Stimulated activated CD4-positive, alpha-beta T cell treated with anti-CD3 and anti-CD28 coated beads, Interleukin-12 subunit alpha, Interleukin-12 subunit beta, amount 100 ng/mL, for 4 hours (primary cell): ENCODE measurements around the gene MED27.
"Not testable (repeated sequence)": the region's sequence is repeated elsewhere in the genome, so short reads cannot be mapped to it uniquely, and the experiment has no call there.

ENCODE experiments used
- DNase-seq: peaks from one replicate; pipeline ENCODE4 v3.0.0-alpha.2; 2020

The MED27 gene

GRCh38 chr9:131961496-131961880 is 118.2 kb downstream of the MED27 start:
- DNase-seq: no peak

DNA sequence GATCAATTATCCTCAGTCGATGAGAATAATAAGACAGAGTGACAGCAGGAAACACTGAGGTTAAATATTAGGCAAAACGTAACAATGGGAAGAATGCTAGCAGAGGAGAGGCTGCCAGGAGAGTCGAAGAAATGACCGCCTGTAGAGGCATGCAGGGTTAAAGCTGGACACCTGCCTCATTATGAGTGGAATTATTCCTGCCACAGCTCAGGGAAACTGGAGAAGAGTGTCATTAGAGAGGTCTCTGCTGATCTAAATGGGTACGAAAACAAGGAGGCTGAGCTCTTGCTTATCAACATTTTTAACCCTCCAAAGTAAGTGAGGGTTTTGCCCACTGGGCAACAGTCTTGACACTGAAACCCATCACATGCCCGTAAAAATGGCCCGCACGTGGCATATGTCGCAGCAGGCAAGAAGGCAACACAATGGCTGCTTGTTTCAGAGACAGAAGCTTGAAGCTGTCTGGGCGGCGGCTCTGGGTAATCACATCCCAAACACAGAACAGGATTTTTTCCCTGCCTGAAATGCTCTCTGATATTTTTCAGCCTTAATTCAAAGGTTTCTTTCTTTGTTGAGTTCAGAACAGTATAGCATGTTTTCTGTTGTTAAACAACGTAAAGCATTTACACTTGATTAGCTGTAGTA is 118.7 kb downstream of the MED27 start:
- no peak for DNase-seq

DNA sequence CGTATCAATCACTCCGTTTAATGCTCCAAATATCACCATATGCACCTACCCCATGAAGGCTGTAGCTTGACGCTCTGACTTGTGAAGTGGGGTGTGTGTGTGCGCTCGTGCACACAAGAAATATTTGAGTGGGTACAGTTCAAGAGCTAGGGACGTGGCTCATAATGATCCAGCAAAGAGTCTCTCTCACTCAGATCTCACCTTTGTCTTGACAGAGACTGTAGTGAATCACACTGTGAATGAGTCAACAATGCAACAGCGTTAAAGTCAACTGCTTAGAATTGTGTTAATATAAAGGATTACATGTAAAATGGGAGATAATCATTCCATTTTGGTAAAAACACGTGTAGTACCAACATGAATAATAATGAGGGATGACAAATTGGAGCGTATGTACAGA is 119.4 kb downstream of the MED27 start:
- DNase-seq: no peak

GRCh38 chr9:131959887-131960286 is 119.8 kb downstream of the MED27 start:
- no peak for DNase-seq

- no peak for DNase-seq
Measured at GRCh38 chr9:131959056-131959455, 120.6 kb downstream of the MED27 start.

DNA sequence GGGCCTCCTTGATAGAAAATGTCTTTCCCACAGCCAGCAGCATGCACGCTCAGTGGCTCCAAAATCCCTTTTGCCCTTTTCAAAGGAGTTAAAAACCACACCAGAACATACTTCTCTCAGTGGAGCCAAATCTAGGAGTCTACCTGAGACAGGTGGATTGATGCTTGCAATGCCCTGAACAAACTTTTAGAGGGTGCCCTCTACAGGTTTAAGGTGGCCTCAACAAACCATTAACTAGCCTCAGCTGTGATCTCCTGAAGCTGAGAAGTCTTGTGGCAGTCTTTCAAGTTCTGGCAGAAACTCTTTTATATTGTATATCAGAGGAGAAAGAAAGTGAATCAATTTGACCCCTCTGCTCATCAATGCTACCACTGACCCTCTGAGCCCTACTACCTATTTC is 125.4 kb downstream of the MED27 start:
- no peak for DNase-seq

DNA sequence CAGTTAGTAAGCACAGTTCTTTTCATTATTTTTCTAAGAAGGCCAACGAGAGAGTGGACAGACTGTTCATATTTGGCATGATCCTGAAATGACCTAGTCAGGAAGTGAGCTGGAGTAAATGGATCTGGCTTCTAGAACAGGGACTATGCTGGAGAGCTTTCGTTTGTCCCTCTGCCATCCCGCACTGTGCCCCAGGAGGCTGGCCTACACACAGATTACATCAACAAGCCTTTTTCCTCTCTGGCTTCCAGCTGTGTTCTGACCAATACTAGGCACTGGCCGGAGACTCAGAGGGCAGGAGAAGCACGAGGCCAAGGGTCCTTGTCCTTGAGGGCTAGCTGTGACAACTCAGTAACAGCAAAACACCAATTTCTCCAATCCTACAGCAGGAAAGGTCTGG is 127.8 kb downstream of the MED27 start:
- DNase-seq: no peak

DNA sequence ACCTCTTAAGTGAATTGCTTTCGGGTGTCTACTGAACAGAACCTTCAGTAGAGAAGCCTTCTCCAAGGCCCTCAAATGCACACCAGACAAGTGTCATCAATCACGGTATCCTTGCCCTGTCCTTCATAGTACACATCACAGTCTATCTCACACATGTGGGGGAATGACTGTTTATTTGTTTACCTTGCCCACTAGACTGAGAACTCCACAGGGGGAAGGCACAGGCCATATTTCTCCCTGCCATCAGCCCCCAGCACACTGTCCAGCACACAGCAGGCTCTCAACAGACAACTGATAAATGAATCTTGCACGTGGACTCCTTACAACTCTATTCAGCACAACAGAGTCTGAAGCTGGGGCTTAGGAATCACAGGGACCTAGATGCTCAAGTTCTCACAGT is 128.5 kb downstream of the MED27 start:
- DNase-seq: no peak

- DNase-seq: no peak
Measured at GRCh38 chr9:131950487-131950886, 129.2 kb downstream of the MED27 start.

GRCh38 chr9:131946180-131946579 is 133.5 kb downstream of the MED27 start:
- DNase-seq: no peak

DNA sequence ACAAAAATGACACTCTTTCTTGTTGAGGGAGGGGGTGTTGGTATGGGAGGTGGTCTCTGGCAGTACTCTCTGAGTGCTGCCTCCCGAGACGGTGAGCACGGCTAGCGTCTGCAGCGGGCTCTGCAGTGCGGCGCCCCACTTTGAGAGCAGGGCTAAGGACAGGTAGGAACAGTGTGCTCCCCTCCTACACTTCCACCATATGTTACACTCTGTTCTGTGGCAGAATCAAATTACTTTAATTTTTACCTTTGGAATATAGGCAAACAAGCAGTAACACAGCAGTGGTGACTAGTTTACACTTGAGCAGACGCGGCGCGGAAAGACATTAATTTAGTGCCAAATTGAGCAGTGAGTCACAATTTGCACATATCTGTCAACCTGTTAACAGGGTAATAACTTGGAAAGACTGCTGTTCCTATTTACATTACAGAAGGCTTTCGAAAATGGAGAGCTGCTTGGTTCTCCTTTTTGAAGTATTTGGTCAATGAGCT is 136.3 kb downstream of the MED27 start:
- no peak for DNase-seq

- DNase-seq: no peak
Measured at GRCh38 chr9:131942146-131942720, 137.4 kb downstream of the MED27 start.

GRCh38 chr9:131937451-131937850 is 142.2 kb downstream of the MED27 start:
- DNase-seq: no peak

GRCh38 chr9:131936929-131937328 is 142.7 kb downstream of the MED27 start:
- no peak for DNase-seq

- no peak for DNase-seq
Measured at GRCh38 chr9:131934673-131935072, 145.0 kb downstream of the MED27 start.

- DNase-seq: no peak
Measured at GRCh38 chr9:131927091-131927490, 152.6 kb downstream of the MED27 start.

DNA sequence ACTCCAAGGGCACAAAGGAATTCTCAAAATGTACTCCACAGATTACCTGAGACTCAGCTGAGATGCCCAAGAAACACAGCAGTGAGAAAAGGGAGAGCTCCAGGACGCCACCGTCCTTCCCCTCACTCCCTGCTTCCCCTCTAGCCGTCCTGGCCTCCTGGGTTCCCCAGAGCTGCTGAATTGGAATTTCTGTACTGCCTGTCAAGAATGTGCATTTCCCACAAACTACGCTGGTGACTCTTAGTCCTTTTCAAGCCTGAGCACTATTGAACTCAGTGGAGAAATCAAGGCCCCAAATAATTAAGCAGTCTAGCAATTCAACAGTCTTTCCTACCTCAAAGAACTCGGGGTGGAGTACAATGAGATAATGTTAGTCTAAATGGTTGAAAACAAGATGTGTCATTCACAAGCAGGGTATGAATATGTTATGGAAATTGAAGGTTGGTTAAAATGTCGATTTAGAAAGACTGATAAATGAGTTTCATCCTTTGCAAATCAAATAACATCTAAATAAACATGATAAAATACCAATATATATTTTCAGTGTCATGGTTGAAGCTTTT is 153.2 kb downstream of the MED27 start:
- no peak for DNase-seq

DNA sequence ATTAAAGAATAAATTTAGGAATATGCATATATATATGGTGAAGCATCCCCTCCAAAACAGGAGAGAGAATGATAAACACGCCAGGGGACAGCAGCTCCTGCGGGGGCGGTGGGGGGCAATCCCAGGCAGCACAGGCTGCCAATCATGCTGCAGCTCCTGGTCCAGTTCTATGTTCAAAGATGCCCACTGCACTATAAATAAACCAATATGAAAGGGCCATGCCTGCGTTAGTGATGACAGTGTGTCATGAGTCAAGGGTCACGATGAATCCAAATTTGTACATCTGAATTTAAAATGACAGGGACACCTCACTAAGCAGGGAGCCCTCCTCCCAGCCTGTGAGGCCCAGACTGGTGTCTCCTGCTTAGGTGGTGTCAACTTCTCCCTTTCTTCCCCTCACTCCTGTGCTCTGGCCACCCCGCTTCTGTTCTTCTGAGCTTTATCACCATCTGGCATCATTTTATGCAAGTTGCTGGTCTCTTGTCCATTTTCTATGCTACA is 153.9 kb downstream of the MED27 start:
- no peak for DNase-seq

- no peak for DNase-seq
Measured at GRCh38 chr9:131923766-131924165, 155.9 kb downstream of the MED27 start.

DNA sequence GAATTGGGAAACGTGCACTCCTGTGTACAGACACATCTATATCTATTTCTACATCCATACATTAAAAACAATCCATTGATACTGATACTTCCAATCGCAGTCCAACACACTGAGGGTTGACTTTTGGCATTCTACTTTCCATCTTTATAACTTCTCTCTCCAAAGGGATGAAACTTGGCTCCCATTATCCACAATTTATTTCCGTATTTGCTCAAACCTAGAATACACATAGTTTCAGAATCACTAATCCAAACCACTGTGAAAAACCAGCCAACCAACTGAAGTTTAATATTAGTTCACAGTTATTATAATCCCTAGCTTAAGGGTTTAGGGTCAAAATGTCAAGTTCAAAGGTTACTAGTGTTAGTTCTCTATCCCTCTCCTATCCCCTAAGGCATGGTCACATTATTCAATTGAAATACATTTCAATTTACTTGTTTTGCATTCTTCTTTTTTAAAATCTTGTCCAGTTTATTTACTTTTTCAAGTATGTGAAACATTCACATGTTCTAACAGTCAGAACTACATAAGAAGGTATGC is 156.5 kb downstream of the MED27 start:
- DNase-seq: no peak

DNA sequence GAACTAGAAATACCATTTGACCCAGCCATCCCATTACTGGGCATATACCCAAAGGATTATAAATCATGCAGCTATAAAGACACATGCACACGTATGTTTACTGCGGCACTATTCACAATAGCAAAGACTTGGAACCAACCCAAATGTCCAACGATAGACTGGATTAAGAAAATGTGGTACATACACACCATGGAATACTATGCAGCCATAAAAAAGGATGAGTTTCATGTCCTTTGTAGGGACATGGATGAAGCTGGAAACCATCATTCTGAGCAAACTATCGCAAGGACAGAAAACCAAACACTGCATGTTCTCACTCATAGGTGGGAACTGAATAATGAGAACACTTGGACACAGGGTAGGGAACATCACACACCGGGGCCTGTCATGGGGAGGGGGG is 158.0 kb downstream of the MED27 start:
- not testable (repeated sequence) for DNase-seq

- no peak for DNase-seq
Measured at GRCh38 chr9:131919216-131919615, 160.5 kb downstream of the MED27 start.

DNA sequence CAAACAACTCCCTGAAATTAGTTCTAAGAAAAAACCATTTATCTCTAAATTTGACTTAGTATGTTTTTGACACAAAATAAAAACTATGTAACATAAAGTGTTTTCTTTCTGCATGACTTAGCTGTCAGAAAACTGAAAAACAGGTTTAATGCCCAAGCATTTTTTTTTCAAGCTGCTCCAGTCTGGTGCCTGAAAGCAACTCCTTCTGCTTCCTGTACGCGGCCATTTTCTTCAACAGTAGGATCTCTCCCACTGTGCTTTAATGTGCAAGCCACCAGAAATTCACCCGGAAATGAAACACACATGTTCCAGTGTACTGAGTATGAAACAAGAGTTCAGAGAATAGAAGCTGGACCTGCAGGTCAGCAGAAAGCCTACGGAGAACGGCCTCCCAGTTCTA is 161.2 kb downstream of the MED27 start:
- no peak for DNase-seq

- no peak for DNase-seq
Measured at GRCh38 chr9:131917009-131917408, 162.7 kb downstream of the MED27 start.
